GM23338 (cell line): ENCODE results near the gene SLC34A3. TPM values are rescaled to one million over a fixed set of nuclear protein-coding genes. Genes with fewer than 3 reads are reported as not detected.

ENCODE experiments used
- ATAC-seq: fragments of 200-7000 bp; cut with Tn5 transposase; 3 replicates; pipeline ENCODE4 v1.9.1; 2020
- DNase-seq: peaks from one replicate; pipeline ENCODE4 v3.0.0-alpha.2; 2015; ENCODE audit warnings: low spot score
- H2AFZ ChIP-seq: fragments of 200-600 bp; sonication (generic); 2 replicates; pipeline ENCODE4 v1.8.0; 2016; ENCODE audit warnings: antibody characterized with exemption, mild to moderate bottlenecking, moderate library complexity
- H3F3A ChIP-seq: fragments of 200-600 bp; sonication (generic); replicated peaks from 2 replicates; pipeline ENCODE4 v1.8.0; 2017; ENCODE audit warnings: antibody characterized with exemption, mixed run types, low read depth
- H3K27ac ChIP-seq: fragments of 200-600 bp; sonication (generic); 2 replicates; pipeline ENCODE4 v1.6.1; 2016; ENCODE audit warnings: low read depth
- H3K27me3 ChIP-seq: fragments of 200-600 bp; sonication (generic); 2 replicates; pipeline ENCODE4 v1.8.0; 2016; ENCODE audit warnings: mild to moderate bottlenecking, mixed run types, moderate library complexity; ENCODE audit not compliant: insufficient read depth
- H3K36me3 ChIP-seq: fragments of 200-600 bp; sonication (generic); 2 replicates; pipeline ENCODE4 v1.8.0; 2016; ENCODE audit warnings: mild to moderate bottlenecking; ENCODE audit not compliant: insufficient read depth
- H3K4me1 ChIP-seq: fragments of 200-600 bp; sonication (generic); 2 replicates; pipeline ENCODE4 v1.8.0; 2016; ENCODE audit warnings: mild to moderate bottlenecking, moderate library complexity; ENCODE audit not compliant: insufficient read depth
- H3K4me2 ChIP-seq: fragments of 200-600 bp; sonication (generic); 2 replicates; pipeline ENCODE4 v1.7.1; 2017; ENCODE audit warnings: mixed run types
- H3K4me3 ChIP-seq: fragments of 200-600 bp; sonication (generic); 2 replicates; pipeline ENCODE4 v1.6.1; 2016; ENCODE audit warnings: mixed run types
- H3K79me2 ChIP-seq: fragments of 200-600 bp; sonication (generic); replicated peaks from 2 replicates; pipeline ENCODE4 v1.8.0; 2017; ENCODE audit warnings: mild to moderate bottlenecking; ENCODE audit not compliant: insufficient read depth
- H3K9me2 ChIP-seq: fragments of 200-600 bp; sonication (generic); 2 replicates; pipeline ENCODE4 v1.8.0; 2017; ENCODE audit not compliant: insufficient read depth
- H4K20me1 ChIP-seq: fragments of 200-600 bp; sonication (generic); replicated peaks from 2 replicates; pipeline ENCODE4 v1.8.0; 2017; ENCODE audit warnings: mild to moderate bottlenecking; ENCODE audit not compliant: insufficient read depth
- H3K27ac Mint-ChIP-seq: 2 replicates; pipeline ENCODE4 v1.8.0; 2020; ENCODE audit warnings: inconsistent platforms, mild to moderate bottlenecking, moderate library complexity, mixed read lengths
- H3K27me3 Mint-ChIP-seq: 3 replicates; pipeline ENCODE4 v1.8.0; 2022; ENCODE audit warnings: low read depth, mild to moderate bottlenecking, moderate library complexity, mixed read lengths, inconsistent platforms; ENCODE audit not compliant: insufficient read depth, poor library complexity
- H3K36me3 Mint-ChIP-seq: 3 replicates; pipeline ENCODE4 v1.8.0; 2021; ENCODE audit warnings: low read depth, mild to moderate bottlenecking, inconsistent platforms, moderate library complexity, mixed read lengths
- H3K4me1 Mint-ChIP-seq: 3 replicates; pipeline ENCODE4 v1.8.0; 2020; ENCODE audit warnings: mild to moderate bottlenecking, inconsistent platforms, mixed read lengths
- H3K4me3 Mint-ChIP-seq: 3 replicates; pipeline ENCODE4 v1.8.0; 2021; ENCODE audit warnings: moderate library complexity, mild to moderate bottlenecking, inconsistent platforms, mixed read lengths
- H3K9me3 Mint-ChIP-seq: 3 replicates; pipeline ENCODE4 v1.8.0; 2020; ENCODE audit warnings: moderate library complexity, mild to moderate bottlenecking, inconsistent platforms, mixed read lengths
- CREB1 ChIP-seq: fragments of 250-450 bp; sonication (Bioruptor Pico); IDR thresholded peaks from 2 replicates; pipeline ENCODE4 v1.5.0; 2020; ENCODE audit warnings: low read depth, mild to moderate bottlenecking, moderate library complexity
- EZH2phosphoT487 ChIP-seq: fragments of 200-600 bp; sonication (generic); IDR thresholded peaks from one replicate; pipeline ENCODE4 v1.8.1; 2018; ENCODE audit warnings: antibody characterized with exemption; ENCODE audit not compliant: unreplicated experiment
- JUNB ChIP-seq: IDR thresholded peaks from one replicate; pipeline ENCODE4 v1.6.1; 2016; ENCODE audit warnings: antibody characterized with exemption; ENCODE audit not compliant: unreplicated experiment
- NANOG ChIP-seq: IDR thresholded peaks from 2 replicates; pipeline ENCODE4 v1.6.1; 2016; ENCODE audit warnings: antibody characterized with exemption, borderline replicate concordance
- ZNF114 ChIP-seq: fragments of 250-450 bp; sonication (Bioruptor Pico); IDR thresholded peaks from 2 replicates; pipeline ENCODE4 v1.5.0; 2020; ENCODE audit warnings: mild to moderate bottlenecking, moderate library complexity
- ZNF331 ChIP-seq: fragments of 250-450 bp; sonication (Bioruptor Pico); IDR thresholded peaks from 2 replicates; pipeline ENCODE4 v1.5.0; 2020; ENCODE audit warnings: low read depth, mild to moderate bottlenecking, moderate library complexity
- polyA plus RNA-seq: library from polyadenylated mRNA; unstranded; fragments of >200 nt; fragmentation: Nextera tagmentation; extraction: Ambion mirVana; gene quantifications from 2 replicates; pipeline ENCODE4 v1.2.1, GENCODE V29; 2016
- total RNA-seq: library from RNA; depleted of rRNA; stranded (reverse); fragments of >200 nt; shearing (Covaris generic); gene quantifications from 2 replicates; pipeline ENCODE4 v1.2.3, GENCODE V29; 2014
- TF ChIP-seq, protein P1 (sequence below): fragments of 250-450 bp; sonication (Bioruptor Pico); IDR thresholded peaks from 2 replicates; pipeline ENCODE4 v1.5.0; 2020; ENCODE audit warnings: mild to moderate bottlenecking, moderate library complexity
- TF ChIP-seq, protein P2 (sequence below): IDR thresholded peaks from 2 replicates; pipeline ENCODE4 v1.6.1; 2016; ENCODE audit warnings: antibody characterized with exemption

SLC34A3 gene
- total and polyA plus RNA-seq, 2 experiments from 2014 or later: not detected

GRCh38 chr9:137267933-137268355, 37.2 kb downstream of the SLC34A3 start (continued):
- TF ChIP-seq, protein P1, sequence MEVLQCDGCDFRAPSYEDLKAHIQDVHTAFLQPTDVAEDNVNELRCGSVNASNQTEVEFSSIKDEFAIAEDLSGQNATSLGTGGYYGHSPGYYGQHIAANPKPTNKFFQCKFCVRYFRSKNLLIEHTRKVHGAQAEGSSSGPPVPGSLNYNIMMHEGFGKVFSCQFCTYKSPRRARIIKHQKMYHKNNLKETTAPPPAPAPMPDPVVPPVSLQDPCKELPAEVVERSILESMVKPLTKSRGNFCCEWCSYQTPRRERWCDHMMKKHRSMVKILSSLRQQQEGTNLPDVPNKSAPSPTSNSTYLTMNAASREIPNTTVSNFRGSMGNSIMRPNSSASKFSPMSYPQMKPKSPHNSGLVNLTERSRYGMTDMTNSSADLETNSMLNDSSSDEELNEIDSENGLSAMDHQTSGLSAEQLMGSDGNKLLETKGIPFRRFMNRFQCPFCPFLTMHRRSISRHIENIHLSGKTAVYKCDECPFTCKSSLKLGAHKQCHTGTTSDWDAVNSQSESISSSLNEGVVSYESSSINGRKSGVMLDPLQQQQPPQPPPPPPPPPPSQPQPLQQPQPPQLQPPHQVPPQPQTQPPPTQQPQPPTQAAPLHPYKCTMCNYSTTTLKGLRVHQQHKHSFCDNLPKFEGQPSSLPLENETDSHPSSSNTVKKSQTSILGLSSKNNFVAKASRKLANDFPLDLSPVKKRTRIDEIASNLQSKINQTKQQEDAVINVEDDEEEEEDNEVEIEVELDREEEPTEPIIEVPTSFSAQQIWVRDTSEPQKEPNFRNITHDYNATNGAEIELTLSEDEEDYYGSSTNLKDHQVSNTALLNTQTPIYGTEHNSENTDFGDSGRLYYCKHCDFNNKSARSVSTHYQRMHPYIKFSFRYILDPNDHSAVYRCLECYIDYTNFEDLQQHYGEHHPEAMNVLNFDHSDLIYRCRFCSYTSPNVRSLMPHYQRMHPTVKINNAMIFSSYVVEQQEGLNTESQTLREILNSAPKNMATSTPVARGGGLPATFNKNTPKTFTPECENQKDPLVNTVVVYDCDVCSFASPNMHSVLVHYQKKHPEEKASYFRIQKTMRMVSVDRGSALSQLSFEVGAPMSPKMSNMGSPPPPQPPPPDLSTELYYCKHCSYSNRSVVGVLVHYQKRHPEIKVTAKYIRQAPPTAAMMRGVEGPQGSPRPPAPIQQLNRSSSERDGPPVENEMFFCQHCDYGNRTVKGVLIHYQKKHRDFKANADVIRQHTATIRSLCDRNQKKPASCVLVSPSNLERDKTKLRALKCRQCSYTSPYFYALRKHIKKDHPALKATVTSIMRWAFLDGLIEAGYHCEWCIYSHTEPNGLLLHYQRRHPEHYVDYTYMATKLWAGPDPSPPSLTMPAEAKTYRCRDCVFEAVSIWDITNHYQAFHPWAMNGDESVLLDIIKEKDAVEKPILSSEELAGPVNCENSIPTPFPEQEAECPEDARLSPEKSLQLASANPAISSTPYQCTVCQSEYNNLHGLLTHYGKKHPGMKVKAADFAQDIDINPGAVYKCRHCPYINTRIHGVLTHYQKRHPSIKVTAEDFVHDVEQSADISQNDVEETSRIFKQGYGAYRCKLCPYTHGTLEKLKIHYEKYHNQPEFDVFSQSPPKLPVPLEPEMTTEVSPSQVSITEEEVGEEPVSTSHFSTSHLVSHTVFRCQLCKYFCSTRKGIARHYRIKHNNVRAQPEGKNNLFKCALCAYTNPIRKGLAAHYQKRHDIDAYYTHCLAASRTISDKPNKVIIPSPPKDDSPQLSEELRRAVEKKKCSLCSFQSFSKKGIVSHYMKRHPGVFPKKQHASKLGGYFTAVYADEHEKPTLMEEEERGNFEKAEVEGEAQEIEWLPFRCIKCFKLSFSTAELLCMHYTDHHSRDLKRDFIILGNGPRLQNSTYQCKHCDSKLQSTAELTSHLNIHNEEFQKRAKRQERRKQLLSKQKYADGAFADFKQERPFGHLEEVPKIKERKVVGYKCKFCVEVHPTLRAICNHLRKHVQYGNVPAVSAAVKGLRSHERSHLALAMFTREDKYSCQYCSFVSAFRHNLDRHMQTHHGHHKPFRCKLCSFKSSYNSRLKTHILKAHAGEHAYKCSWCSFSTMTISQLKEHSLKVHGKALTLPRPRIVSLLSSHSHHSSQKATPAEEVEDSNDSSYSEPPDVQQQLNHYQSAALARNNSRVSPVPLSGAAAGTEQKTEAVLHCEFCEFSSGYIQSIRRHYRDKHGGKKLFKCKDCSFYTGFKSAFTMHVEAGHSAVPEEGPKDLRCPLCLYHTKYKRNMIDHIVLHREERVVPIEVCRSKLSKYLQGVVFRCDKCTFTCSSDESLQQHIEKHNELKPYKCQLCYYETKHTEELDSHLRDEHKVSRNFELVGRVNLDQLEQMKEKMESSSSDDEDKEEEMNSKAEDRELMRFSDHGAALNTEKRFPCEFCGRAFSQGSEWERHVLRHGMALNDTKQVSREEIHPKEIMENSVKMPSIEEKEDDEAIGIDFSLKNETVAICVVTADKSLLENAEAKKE (CRISPR knock-in tag): no peak
- TF ChIP-seq, protein P2, sequence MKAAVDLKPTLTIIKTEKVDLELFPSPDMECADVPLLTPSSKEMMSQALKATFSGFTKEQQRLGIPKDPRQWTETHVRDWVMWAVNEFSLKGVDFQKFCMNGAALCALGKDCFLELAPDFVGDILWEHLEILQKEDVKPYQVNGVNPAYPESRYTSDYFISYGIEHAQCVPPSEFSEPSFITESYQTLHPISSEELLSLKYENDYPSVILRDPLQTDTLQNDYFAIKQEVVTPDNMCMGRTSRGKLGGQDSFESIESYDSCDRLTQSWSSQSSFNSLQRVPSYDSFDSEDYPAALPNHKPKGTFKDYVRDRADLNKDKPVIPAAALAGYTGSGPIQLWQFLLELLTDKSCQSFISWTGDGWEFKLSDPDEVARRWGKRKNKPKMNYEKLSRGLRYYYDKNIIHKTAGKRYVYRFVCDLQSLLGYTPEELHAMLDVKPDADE: no peak
- TF ChIP-seq JUNB (no peak), EZH2phosphoT487 (no peak), ZNF331 (no peak)

- H3K79me2 ChIP-seq: no peaks in the 10 kb centered on the region
- no peak overlapping the region for H3K4me3 ChIP-seq
- Mint-ChIP-seq H3K4me3 (no peak overlapping the region), H3K4me1 (peaks cover 8% of the 10 kb centered on the region), H3K27ac (peak overlapping the region; percentile 62; the same call in 1 of the 2 replicates), H3K9me3 (no peaks in the 10 kb centered on the region), H3K36me3 (peaks cover 35% of the 10 kb centered on the region), H3K27me3 (peaks cover 17% of the 10 kb centered on the region)
- no peak overlapping the region for H3K4me2 ChIP-seq
- no peak for ATAC-seq
- peak overlapping the region; percentile 32; the same call in 1 of the 2 replicates for H3K27ac ChIP-seq
- H3K27me3 ChIP-seq: no peaks in the 10 kb centered on the region
- no peak for DNase-seq
- H3K9me2 ChIP-seq: no peaks in the 10 kb centered on the region
- H4K20me1 ChIP-seq: 0 out of 2 replicates have a peak, but pooled peaks cover 9% of the 10 kb centered on the region
- peaks cover 10% of the 10 kb centered on the region; the same call in 1 of the 2 replicates for H3K36me3 ChIP-seq
- no peaks in the 10 kb centered on the region for H3K4me1 ChIP-seq
- H3F3A ChIP-seq: no peaks in the 10 kb centered on the region
- H2AFZ ChIP-seq: no peak overlapping the region
- no peak for TF ChIP-seq NANOG
- TF ChIP-seq ZNF114 (CRISPR knock-in tag): no peak
- TF ChIP-seq CREB1 (CRISPR knock-in tag): no peak
- TF ChIP-seq, protein P1 (CRISPR knock-in tag): no peak
These were observed 38.0 kb downstream of the SLC34A3 start for GRCh38 chr9:137268538-137269201.
